HEK293 (cell line): ENCODE measurements around the gene KPNA5.

ENCODE experiments used
- ZBTB6 ChIP-seq: fragments of 450-650 bp; formaldehyde crosslinking; IDR thresholded peaks from 2 replicates; pipeline ENCODE4 v1.5.1; 2017; ENCODE audit warnings: missing biosample characterization, missing genetic modification characterization
- ZNF10 ChIP-seq: fragments of 450-650 bp; formaldehyde crosslinking; IDR thresholded peaks from 2 replicates; pipeline ENCODE4 v1.5.1; 2017; ENCODE audit warnings: missing biosample characterization, missing genetic modification characterization
- ZNF2 ChIP-seq: fragments of 450-650 bp; formaldehyde crosslinking; IDR thresholded peaks from 2 replicates; pipeline ENCODE4 v1.5.1; 2016; ENCODE audit warnings: missing biosample characterization, missing genetic modification characterization
- ZNF776 ChIP-seq: fragments of 450-650 bp; formaldehyde crosslinking; IDR thresholded peaks from 2 replicates; pipeline ENCODE4 v1.5.0; 2017; ENCODE audit warnings: missing biosample characterization, missing genetic modification characterization, borderline replicate concordance
- TF ChIP-seq, protein P1 (sequence below): fragments of 450-650 bp; formaldehyde crosslinking; IDR thresholded peaks from 2 replicates; pipeline ENCODE4 v1.5.1; 2016; ENCODE audit warnings: missing biosample characterization, missing genetic modification characterization

GRCh38 chr6:116772450-116772849, 91.4 kb downstream of the KPNA5 start:
- TF ChIP-seq, protein P1, sequence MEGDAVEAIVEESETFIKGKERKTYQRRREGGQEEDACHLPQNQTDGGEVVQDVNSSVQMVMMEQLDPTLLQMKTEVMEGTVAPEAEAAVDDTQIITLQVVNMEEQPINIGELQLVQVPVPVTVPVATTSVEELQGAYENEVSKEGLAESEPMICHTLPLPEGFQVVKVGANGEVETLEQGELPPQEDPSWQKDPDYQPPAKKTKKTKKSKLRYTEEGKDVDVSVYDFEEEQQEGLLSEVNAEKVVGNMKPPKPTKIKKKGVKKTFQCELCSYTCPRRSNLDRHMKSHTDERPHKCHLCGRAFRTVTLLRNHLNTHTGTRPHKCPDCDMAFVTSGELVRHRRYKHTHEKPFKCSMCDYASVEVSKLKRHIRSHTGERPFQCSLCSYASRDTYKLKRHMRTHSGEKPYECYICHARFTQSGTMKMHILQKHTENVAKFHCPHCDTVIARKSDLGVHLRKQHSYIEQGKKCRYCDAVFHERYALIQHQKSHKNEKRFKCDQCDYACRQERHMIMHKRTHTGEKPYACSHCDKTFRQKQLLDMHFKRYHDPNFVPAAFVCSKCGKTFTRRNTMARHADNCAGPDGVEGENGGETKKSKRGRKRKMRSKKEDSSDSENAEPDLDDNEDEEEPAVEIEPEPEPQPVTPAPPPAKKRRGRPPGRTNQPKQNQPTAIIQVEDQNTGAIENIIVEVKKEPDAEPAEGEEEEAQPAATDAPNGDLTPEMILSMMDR (tag by site-specific recombination), result no peak
- TF ChIP-seq ZBTB6, result no peak
- no peak for TF ChIP-seq ZNF2 (tag by site-specific recombination)
- no peak for TF ChIP-seq ZNF776 (tag by site-specific recombination)
- no peak for TF ChIP-seq ZNF10 (tag by site-specific recombination)
